NCI-H2227 (cell line): ENCODE results near the gene YWHAQ.
"Not testable (repeated sequence)": the region's sequence is repeated elsewhere in the genome, so short reads cannot be mapped to it uniquely, and the experiment has no call there.

Experiments
- DNase-seq: peaks from one replicate; lab custom pipeline; 2025; ENCODE audit not compliant: unreplicated experiment; lab: John Stamatoyannopoulos, UW

Gene YWHAQ

GRCh38 chr2:9634133-9634532, 3.3 kb upstream of the YWHAQ start:
- no peak for DNase-seq

- DNase-seq: peak; percentile 65
Observed at GRCh38 chr2:9631878-9632700, 1.3 kb upstream of the YWHAQ start.

- DNase-seq: no peak
Observed at GRCh38 chr2:9631553-9631819, 689 bp upstream of the YWHAQ start.

GRCh38 chr2:9630117-9630735, 571 bp downstream of the YWHAQ start:
- DNase-seq: peak; percentile 88

- peak; percentile 50 for DNase-seq
Observed at GRCh38 chr2:9629222-9630116, 1.3 kb downstream of the YWHAQ start.

- no peak for DNase-seq
Observed at GRCh38 chr2:9627310-9627709, 3.5 kb downstream of the YWHAQ start.

- DNase-seq: no peak
Observed at GRCh38 chr2:9623151-9623550, 7.6 kb downstream of the YWHAQ start.

GRCh38 chr2:9621655-9622054, 9.1 kb downstream of the YWHAQ start:
- DNase-seq: not testable (repeated sequence)

GRCh38 chr2:9618410-9618809, 12.4 kb downstream of the YWHAQ start:
- DNase-seq: no peak

- no peak for DNase-seq
Observed at GRCh38 chr2:9617749-9618148, 13.0 kb downstream of the YWHAQ start.

GRCh38 chr2:9617296-9617695, 13.5 kb downstream of the YWHAQ start:
- DNase-seq: no peak

GRCh38 chr2:9614562-9614961, 16.2 kb downstream of the YWHAQ start:
- DNase-seq: no peak

- no peak for DNase-seq
Observed at GRCh38 chr2:9613291-9613690, 17.5 kb downstream of the YWHAQ start.

GRCh38 chr2:9611549-9611912, 19.3 kb downstream of the YWHAQ start:
- not testable (repeated sequence) for DNase-seq

GRCh38 chr2:9610781-9611548, 19.8 kb downstream of the YWHAQ start:
- DNase-seq: no peak

GRCh38 chr2:9608491-9608890, 22.3 kb downstream of the YWHAQ start:
- DNase-seq: not testable (repeated sequence)

- DNase-seq: no peak
Observed at GRCh38 chr2:9602412-9602811, 28.4 kb downstream of the YWHAQ start.

GRCh38 chr2:9601397-9601796, 29.4 kb downstream of the YWHAQ start:
- DNase-seq: no peak

GRCh38 chr2:9599430-9599829, 31.4 kb downstream of the YWHAQ start:
- no peak for DNase-seq

GRCh38 chr2:9596621-9597311, 34.0 kb downstream of the YWHAQ start:
- DNase-seq: no peak

- no peak for DNase-seq
Observed at GRCh38 chr2:9595746-9596145, 35.1 kb downstream of the YWHAQ start.
